ENCODE results near the gene MFAP1. TPM values are rescaled to one million over a fixed set of nuclear protein-coding genes. Genes with fewer than 3 reads are reported as not detected.
A peak's percentile ranks its signal among the peaks of the same experiment; 100 is the strongest.
"Not testable (repeated sequence)": the region's sequence is repeated elsewhere in the genome, so short reads cannot be mapped to it uniquely, and the experiment has no call there.

The MFAP1 gene
- total RNA-seq, 1 donor from 2014 or later: 19.8 TPM

GRCh38 chr15:43826508-43827341 lies 2.2 kb upstream of the MFAP1 start, which contains the start of gene WDR76:
WDR76 (plus strand) TSS chr15:43827002; CDS start chr15:43827033, 31 bp downstream.
- peak; percentile 89 for DNase-seq (ENCODE audit: low spot score)
- intact Hi-C loops (cut with DNase I): no loop called here

- DNase-seq (ENCODE audit: low spot score): no peak
- intact Hi-C loops (cut with DNase I): no loop called here
These were observed 1.6 kb upstream of the MFAP1 start for GRCh38 chr15:43826029-43826507.

GRCh38 chr15:43825305-43825704 lies 815 bp upstream of the MFAP1 start:
- intact Hi-C loops (cut with DNase I): loop anchor here (2.0 kb wide), 1 partner anchor 25 kb away; the partner anchor contains the start of genes HYPK and SERINC4
- DNase-seq (ENCODE audit: low spot score): not testable (repeated sequence)

GRCh38 chr15:43821505-43821904 lies 3.0 kb downstream of the MFAP1 start:
- no peak for DNase-seq (ENCODE audit: low spot score)
- intact Hi-C loops (cut with DNase I): no loop called here

GRCh38 chr15:43815064-43815463 lies 9.4 kb downstream of the MFAP1 start:
- DNase-seq (ENCODE audit: low spot score); intact Hi-C loops (cut with DNase I): not testable (repeated sequence)

- intact Hi-C loops (cut with DNase I): no loop called here
- DNase-seq (ENCODE audit: low spot score): no peak
These were observed 15.4 kb downstream of the MFAP1 start for GRCh38 chr15:43808960-43809678.

- DNase-seq (ENCODE audit: low spot score): no peak
- intact Hi-C loops (cut with DNase I): no loop called here
These were observed 16.0 kb downstream of the MFAP1 start for GRCh38 chr15:43808435-43808950.

GRCh38 chr15:43802676-43803075 lies 21.8 kb downstream of the MFAP1 start:
- intact Hi-C loops (cut with DNase I); DNase-seq (ENCODE audit: low spot score): not testable (repeated sequence)

- intact Hi-C loops (cut with DNase I): loop anchor here (2.0 kb wide), 1 partner anchor 24 kb away; the partner anchor contains the start of gene MFAP1
- peak; percentile 97 for DNase-seq (ENCODE audit: low spot score)
These were observed 24.0 kb downstream of the MFAP1 start, which contains the start of gene HYPK for GRCh38 chr15:43800286-43801141. HYPK (plus strand) TSS chr15:43800599; CDS start chr15:43800623, 24 bp downstream.

GRCh38 chr15:43799945-43800285 lies 24.6 kb downstream of the MFAP1 start, which contains the start of gene SERINC4:
SERINC4 (minus strand) TSS chr15:43800220; CDS start chr15:43799986, 234 bp downstream.
- intact Hi-C loops (cut with DNase I): loop anchor here (2.0 kb wide), 1 partner anchor 25 kb away; the partner anchor contains the start of gene MFAP1
- no peak for DNase-seq (ENCODE audit: low spot score)

GRCh38 chr15:43799209-43799944 lies 25.1 kb downstream of the MFAP1 start:
- no peak for DNase-seq (ENCODE audit: low spot score)
- intact Hi-C loops (cut with DNase I): no loop called here

- intact Hi-C loops (cut with DNase I): no loop called here
- no peak for DNase-seq (ENCODE audit: low spot score)
These were observed 27.9 kb downstream of the MFAP1 start for GRCh38 chr15:43796566-43796965.

GRCh38 chr15:43795997-43796396 lies 28.5 kb downstream of the MFAP1 start:
- DNase-seq (ENCODE audit: low spot score): no peak
- intact Hi-C loops (cut with DNase I): no loop called here

GRCh38 chr15:43795197-43795596 lies 29.3 kb downstream of the MFAP1 start:
- intact Hi-C loops (cut with DNase I): no loop called here
- no peak for DNase-seq (ENCODE audit: low spot score)

GRCh38 chr15:43794269-43795037 lies 30.0 kb downstream of the MFAP1 start:
- intact Hi-C loops (cut with DNase I): no loop called here
- DNase-seq (ENCODE audit: low spot score): no peak

- intact Hi-C loops (cut with DNase I): no loop called here
- DNase-seq (ENCODE audit: low spot score): no peak
These were observed 30.8 kb downstream of the MFAP1 start for GRCh38 chr15:43793647-43794046.

GRCh38 chr15:43792761-43793476 lies 31.6 kb downstream of the MFAP1 start:
- intact Hi-C loops (cut with DNase I): no loop called here
- DNase-seq (ENCODE audit: low spot score): no peak

All from cardiac septum (tissue), 1 donor.